ENCODE data around the gene GHSR. TPM values are rescaled to one million over a fixed set of nuclear protein-coding genes. Genes with fewer than 3 reads are reported as not detected.

The GHSR gene
- total RNA-seq, 1 experiment from 2014 or later: not detected

- Histone ChIP-seq H3K9me3 (ENCODE audit: insufficient read depth, low read depth) (no peaks in the 10 kb centered on the region), H3K27me3 (ENCODE audit: insufficient read depth, low read depth) (no peaks in the 10 kb centered on the region), H3F3A (ENCODE audit: insufficient read depth, low read depth) (no peaks in the 10 kb centered on the region; the same call in 1 of the 2 replicates), H3K4me2 (no peak overlapping the region), H3K36me3 (ENCODE audit: low read depth) (no peaks in the 10 kb centered on the region), H3K27ac (no peak overlapping the region), H4K20me1 (ENCODE audit: insufficient read depth) (no peaks in the 10 kb centered on the region), H3K9me2 (ENCODE audit: insufficient read depth) (no peaks in the 10 kb centered on the region), H3K4me3 (no peak overlapping the region), H2AFZ (no peak overlapping the region), H3K79me2 (ENCODE audit: low read depth) (no peaks in the 10 kb centered on the region), H3K4me1 (replicated peaks; ENCODE audit: insufficient read depth) (no peaks in the 10 kb centered on the region)
- TF ChIP-seq EZH2 (IDR thresholded peaks at IDR 0.05; ENCODE audit: low read depth) (no peak), CTCF (conservative IDR thresholded peaks at IDR 0.05) (no peak)
- intact Hi-C loops (cut with micrococcal nuclease; ENCODE audit: unreplicated experiment): no loop called here
- ChIA-PET CTCF (no interaction called here), POLR2A (ENCODE audit: unreplicated experiment) (no interaction called here)
- no TSS peak for BruUV-seq (replicated peaks)
- DNase-seq: no peak
These were observed 5.7 kb downstream of the GHSR start for GRCh38 chr3:172442606-172443005.

GRCh38 chr3:172441581-172441980 lies 6.7 kb downstream of the GHSR start:
- Histone ChIP-seq H3K27ac (no peak overlapping the region), H3K9me3 (ENCODE audit: insufficient read depth, low read depth) (no peaks in the 10 kb centered on the region), H3F3A (ENCODE audit: insufficient read depth, low read depth) (no peaks in the 10 kb centered on the region; the same call in 1 of the 2 replicates), H3K27me3 (ENCODE audit: insufficient read depth, low read depth) (no peaks in the 10 kb centered on the region), H3K4me2 (no peak overlapping the region), H3K79me2 (ENCODE audit: low read depth) (no peaks in the 10 kb centered on the region), H4K20me1 (ENCODE audit: insufficient read depth) (no peaks in the 10 kb centered on the region), H3K4me3 (no peak overlapping the region), H2AFZ (no peak overlapping the region), H3K4me1 (replicated peaks; ENCODE audit: insufficient read depth) (no peaks in the 10 kb centered on the region), H3K36me3 (ENCODE audit: low read depth) (no peaks in the 10 kb centered on the region), H3K9me2 (ENCODE audit: insufficient read depth) (no peaks in the 10 kb centered on the region)
- intact Hi-C loops (cut with micrococcal nuclease; ENCODE audit: unreplicated experiment): no loop called here
- BruUV-seq (replicated peaks): no TSS peak
- no peak for DNase-seq
- POLR2A ChIA-PET (ENCODE audit: unreplicated experiment): no interaction called here
- TF ChIP-seq EZH2 (IDR thresholded peaks at IDR 0.05; ENCODE audit: low read depth) (no peak), CTCF (conservative IDR thresholded peaks at IDR 0.05) (no peak)
- CTCF ChIA-PET: interaction anchor here (0.5 kb wide), 1 partner anchor 108 kb away, joined by 3 read pairs; no protein-coding TSS in a partner anchor

DNA sequence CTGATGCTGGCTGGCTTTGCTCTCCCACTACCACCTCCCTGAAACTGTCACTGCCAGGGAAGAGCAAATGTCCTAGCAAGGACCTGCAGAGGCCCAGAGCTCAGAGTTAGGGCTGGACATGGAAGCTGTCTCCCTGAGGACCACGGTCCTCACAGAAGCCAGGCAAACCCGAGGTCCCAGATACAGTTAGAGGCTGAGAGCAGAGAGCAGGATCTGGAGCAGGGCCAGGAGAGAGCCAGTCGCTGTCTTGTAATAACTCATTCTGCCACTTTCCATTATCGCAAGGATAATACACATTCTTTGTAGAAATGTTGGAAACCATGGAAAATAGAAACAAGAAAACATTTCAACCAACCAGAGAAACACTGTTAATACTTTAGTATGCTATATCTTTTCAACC lies 10.1 kb downstream of the GHSR start:
- no peak overlapping the region for H2AFZ ChIP-seq
- CTCF ChIA-PET: no interaction called here
- no peak overlapping the region for H3K4me2 ChIP-seq
- POLR2A ChIA-PET (ENCODE audit: unreplicated experiment): no interaction called here
- DNase-seq: no peak
- BruUV-seq (replicated peaks): no TSS peak
- H3K36me3 ChIP-seq (ENCODE audit: low read depth): no peaks in the 10 kb centered on the region
- TF ChIP-seq EZH2 (IDR thresholded peaks at IDR 0.05; ENCODE audit: low read depth) (no peak), CTCF (conservative IDR thresholded peaks at IDR 0.05) (no peak)
- no peaks in the 10 kb centered on the region for H3K79me2 ChIP-seq (ENCODE audit: low read depth)
- H4K20me1 ChIP-seq (ENCODE audit: insufficient read depth): no peaks in the 10 kb centered on the region
- H3K9me3 ChIP-seq (ENCODE audit: insufficient read depth, low read depth): no peaks in the 10 kb centered on the region; the same call in 1 of the 2 replicates
- no peaks in the 10 kb centered on the region for H3K4me1 ChIP-seq (replicated peaks; ENCODE audit: insufficient read depth)
- H3K9me2 ChIP-seq (ENCODE audit: insufficient read depth): no peaks in the 10 kb centered on the region
- intact Hi-C loops (cut with micrococcal nuclease; ENCODE audit: unreplicated experiment): no loop called here
- no peak overlapping the region for H3K4me3 ChIP-seq
- no peak overlapping the region for H3K27ac ChIP-seq
- H3F3A ChIP-seq (ENCODE audit: insufficient read depth, low read depth): no peaks in the 10 kb centered on the region; the same call in 1 of the 2 replicates
- H3K27me3 ChIP-seq (ENCODE audit: insufficient read depth, low read depth): no peaks in the 10 kb centered on the region
